Measurements from ENCODE around the gene LHFPL3. TPM values are rescaled to one million over a fixed set of nuclear protein-coding genes. Genes with fewer than 3 reads are reported as not detected.

The LHFPL3 gene
- total RNA-seq, 1 experiment from 2014 or later, result not detected

- H3K4me3 ChIP-seq (replicated peaks in 1 of 2; ENCODE audit: low read depth in 1 of 2, low read length in 2 of 2), result no peak overlapping the region
- RAD21 ChIA-PET (ENCODE audit: low non-redundant PET in 1 of 2, low total read pairs in 2 of 2, uncharacterized antibody in 2 of 2, unreplicated experiment in 2 of 2), result no interaction called here
- BruUV-seq (replicated peaks), result no TSS peak
- no peak overlapping the region for H2AFZ ChIP-seq (ENCODE audit: low read depth, low read length, poor library complexity, severe bottlenecking)
- no peaks in the 10 kb centered on the region for H3K9me2 ChIP-seq (ENCODE audit: insufficient read depth)
- H4K20me1 ChIP-seq (ENCODE audit: insufficient read depth), result no peaks in the 10 kb centered on the region
- peaks cover 21% of the 10 kb centered on the region for H3K27me3 ChIP-seq (ENCODE audit: insufficient read depth, low read length)
- no peak for DNase-seq (ENCODE audit: low read depth, low spot score)
- no peaks in the 10 kb centered on the region for H3K36me3 ChIP-seq (ENCODE audit: control insufficient read depth in 1 of 2, insufficient read depth in 2 of 2, low read length in 2 of 2)
- H3K9ac ChIP-seq (ENCODE audit: low read length), result no peak overlapping the region
- H3K79me2 ChIP-seq (ENCODE audit: insufficient read depth, low read length), result no peaks in the 10 kb centered on the region
- H3K9me3 ChIP-seq (ENCODE audit: control insufficient read depth in 1 of 2, insufficient read depth in 1 of 2, low read depth in 1 of 2, low read length in 2 of 2), result no peaks in the 10 kb centered on the region
- H3K4me2 ChIP-seq (ENCODE audit: low read length), result no peak overlapping the region
- intact Hi-C loops (cut with micrococcal nuclease), result no loop called here
- H3K27ac ChIP-seq (ENCODE audit: low read depth, low read length), result no peak overlapping the region
- ATAC-seq, result no peak
- TF ChIP-seq SRF (IDR thresholded peaks at IDR 0.05; ENCODE audit: low read depth) (no peak), RAD21 (IDR thresholded peaks at IDR 0.05; ENCODE audit: low read depth) (no peak), EZH2 (IDR thresholded peaks at IDR 0.05) (no peak), JUND (IDR thresholded peaks at IDR 0.05) (no peak), ZBTB33 (IDR thresholded peaks at IDR 0.05; ENCODE audit: extremely low read depth, insufficient replicate concordance, low read length) (no peak), MAX (IDR thresholded peaks at IDR 0.05) (no peak), SIN3A (IDR thresholded peaks at IDR 0.05; ENCODE audit: low read depth) (no peak), SP1 (IDR thresholded peaks at IDR 0.05; ENCODE audit: low read depth) (no peak)
- no peaks in the 10 kb centered on the region for H3K4me1 ChIP-seq (ENCODE audit: control insufficient read depth in 1 of 2, insufficient read depth in 2 of 2, low read length in 2 of 2)
- POLR2A ChIA-PET, result no interaction called here
- CTCF ChIA-PET, result no interaction called here
Observed at GRCh38 chr7:104906556-104906955, 578.2 kb downstream of the LHFPL3 start.

GRCh38 chr7:104908636-104909035 lies 580.2 kb downstream of the LHFPL3 start:
- H4K20me1 ChIP-seq (ENCODE audit: insufficient read depth), result no peaks in the 10 kb centered on the region
- TF ChIP-seq YY1 (IDR thresholded peaks at IDR 0.05; ENCODE audit: extremely low read depth, insufficient replicate concordance, low read depth, low read length) (no peak), SIN3A (IDR thresholded peaks at IDR 0.05; ENCODE audit: low read depth) (no peak), MAX (IDR thresholded peaks at IDR 0.05) (no peak), ZFX (IDR thresholded peaks at IDR 0.05) (no peak), SRF (IDR thresholded peaks at IDR 0.05; ENCODE audit: low read depth) (no peak), REST (IDR thresholded peaks at IDR 0.05; ENCODE audit: low read depth) (no peak)
- H3K9ac ChIP-seq (ENCODE audit: low read length), result no peak overlapping the region
- no peak for ATAC-seq
- POLR2A ChIA-PET, result no interaction called here
- no peaks in the 10 kb centered on the region for H3K9me2 ChIP-seq (ENCODE audit: insufficient read depth)
- RAD21 ChIA-PET (ENCODE audit: low non-redundant PET in 1 of 2, low total read pairs in 2 of 2, uncharacterized antibody in 2 of 2, unreplicated experiment in 2 of 2), result no interaction called here
- H3K27ac ChIP-seq (ENCODE audit: low read depth, low read length), result no peak overlapping the region
- no peaks in the 10 kb centered on the region for H3K36me3 ChIP-seq (ENCODE audit: control insufficient read depth in 1 of 2, insufficient read depth in 2 of 2, low read length in 2 of 2)
- H2AFZ ChIP-seq (ENCODE audit: low read depth, low read length, poor library complexity, severe bottlenecking), result no peak overlapping the region
- no TSS peak for BruUV-seq (replicated peaks)
- peaks cover 21% of the 10 kb centered on the region for H3K27me3 ChIP-seq (ENCODE audit: insufficient read depth, low read length)
- no peak overlapping the region for H3K4me3 ChIP-seq (replicated peaks in 1 of 2; ENCODE audit: low read depth in 1 of 2, low read length in 2 of 2)
- no peak for DNase-seq (ENCODE audit: low read depth, low spot score)
- H3K9me3 ChIP-seq (ENCODE audit: control insufficient read depth in 1 of 2, insufficient read depth in 1 of 2, low read depth in 1 of 2, low read length in 2 of 2), result no peaks in the 10 kb centered on the region
- intact Hi-C loops (cut with micrococcal nuclease), result no loop called here
- H3K4me1 ChIP-seq (ENCODE audit: control insufficient read depth in 1 of 2, insufficient read depth in 2 of 2, low read length in 2 of 2), result no peaks in the 10 kb centered on the region
- no peak overlapping the region for H3K4me2 ChIP-seq (ENCODE audit: low read length)
- no peaks in the 10 kb centered on the region for H3K79me2 ChIP-seq (ENCODE audit: insufficient read depth, low read length)
- CTCF ChIA-PET, result interaction anchor here (1.7 kb wide), 1 partner anchor 25 kb away, joined by 5 read pairs; no protein-coding TSS in a partner anchor
